HG02798 (cell line): ENCODE results near the gene AEBP2.

Experiments
- ATAC-seq: cut with Tn5 transposase; IDR thresholded peaks from one replicate; pipeline ENCODE4 v1.9.1; 2021; ENCODE audit warnings: mild to moderate bottlenecking; ENCODE audit not compliant: unreplicated experiment, poor library complexity

The AEBP2 gene

DNA sequence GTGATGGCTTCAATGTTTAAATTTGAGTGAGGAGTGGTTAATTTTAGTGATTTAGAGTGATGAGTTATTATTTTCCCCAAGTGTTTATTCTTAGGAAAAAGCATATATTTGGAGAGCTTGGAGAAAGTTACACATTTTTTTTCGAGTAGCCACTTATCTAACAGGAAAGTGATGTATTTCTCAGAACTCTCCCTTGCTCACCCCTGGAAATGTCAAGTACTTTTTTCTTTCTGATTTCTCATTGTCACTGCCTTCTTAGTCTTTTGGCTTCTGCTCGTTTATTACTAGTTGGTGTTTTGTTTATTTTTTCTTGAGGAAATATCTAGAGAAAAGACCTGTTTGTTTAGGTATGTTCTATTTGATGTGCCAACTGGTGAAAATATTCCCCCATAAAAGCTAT is 58.8 kb downstream of the AEBP2 start:
- ATAC-seq, result no peak

DNA sequence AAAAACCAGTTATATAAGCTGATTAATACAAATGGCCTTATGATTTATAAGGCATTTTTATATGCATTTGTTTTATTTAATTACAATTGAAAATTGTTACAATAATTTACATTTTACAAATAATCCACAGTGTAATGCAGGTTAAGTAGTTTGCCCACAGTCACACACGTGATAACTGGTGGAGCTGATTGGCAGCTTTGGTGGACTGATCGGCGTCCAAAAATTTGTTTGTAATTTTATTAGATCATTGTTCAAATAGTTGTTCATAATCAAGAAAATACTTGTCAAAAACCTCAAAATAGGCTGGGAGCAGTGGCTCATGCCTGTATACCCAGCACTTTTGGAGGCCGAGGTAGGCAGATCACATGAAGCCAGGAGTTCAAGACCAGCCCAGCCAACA is 59.7 kb downstream of the AEBP2 start:
- ATAC-seq, result no peak

DNA sequence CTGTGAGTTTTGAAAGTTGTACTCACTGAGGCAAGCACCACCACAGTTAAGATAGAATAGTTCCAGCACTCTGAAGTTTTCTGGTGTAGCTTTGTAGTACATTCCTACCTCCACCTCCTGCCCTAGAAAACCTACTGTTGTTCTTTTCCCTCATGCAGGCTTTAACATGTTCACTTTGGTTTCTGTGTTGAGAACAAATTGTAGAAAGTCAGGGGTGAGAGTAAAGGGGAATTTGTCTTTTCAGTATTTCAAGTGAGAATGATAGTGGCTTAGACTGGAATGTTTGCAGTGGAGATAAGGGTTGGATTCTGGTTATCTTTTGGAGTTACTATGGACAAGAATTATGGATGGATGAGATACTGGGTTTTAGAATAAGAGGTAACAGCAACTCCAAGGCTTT is 67.2 kb downstream of the AEBP2 start:
- ATAC-seq, result no peak

DNA sequence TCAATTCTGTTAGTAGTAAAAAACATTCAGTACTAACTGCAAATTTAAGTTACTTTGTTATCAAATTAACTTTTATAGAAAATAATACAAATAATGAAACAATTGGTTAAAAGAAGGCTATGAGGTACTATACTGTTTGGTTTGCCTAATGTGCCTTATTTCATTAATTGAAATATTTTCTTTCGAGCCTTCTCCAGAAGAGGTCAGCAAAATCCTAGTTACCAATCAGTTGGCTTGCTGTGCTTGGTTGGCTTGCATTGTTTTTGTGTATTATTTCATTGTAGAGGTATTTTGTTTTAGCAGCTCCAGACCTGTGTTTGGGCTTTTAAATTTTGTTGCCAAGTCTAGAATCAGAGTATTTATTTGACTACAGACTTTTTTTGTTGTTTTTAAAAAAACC is 68.5 kb downstream of the AEBP2 start:
- ATAC-seq, result no peak

DNA sequence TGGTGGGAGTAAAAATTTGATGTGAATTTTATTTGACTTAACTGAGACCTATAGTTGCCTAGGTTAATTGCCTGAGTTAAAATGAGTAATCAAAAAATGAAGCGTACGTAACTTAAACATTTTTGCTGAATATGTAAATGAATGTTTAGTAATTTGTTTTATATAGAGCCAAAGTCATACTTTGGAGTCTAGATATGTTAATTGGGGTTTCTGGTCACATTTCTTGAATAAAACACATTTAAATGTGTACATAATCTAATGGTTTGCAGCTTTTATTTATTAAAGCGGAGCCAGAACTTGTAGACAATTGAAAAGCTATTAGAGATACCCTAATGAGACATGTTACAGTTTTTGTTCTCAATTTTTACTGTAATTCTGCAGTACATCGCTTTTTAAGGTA is 71.2 kb downstream of the AEBP2 start:
- ATAC-seq, result no peak

DNA sequence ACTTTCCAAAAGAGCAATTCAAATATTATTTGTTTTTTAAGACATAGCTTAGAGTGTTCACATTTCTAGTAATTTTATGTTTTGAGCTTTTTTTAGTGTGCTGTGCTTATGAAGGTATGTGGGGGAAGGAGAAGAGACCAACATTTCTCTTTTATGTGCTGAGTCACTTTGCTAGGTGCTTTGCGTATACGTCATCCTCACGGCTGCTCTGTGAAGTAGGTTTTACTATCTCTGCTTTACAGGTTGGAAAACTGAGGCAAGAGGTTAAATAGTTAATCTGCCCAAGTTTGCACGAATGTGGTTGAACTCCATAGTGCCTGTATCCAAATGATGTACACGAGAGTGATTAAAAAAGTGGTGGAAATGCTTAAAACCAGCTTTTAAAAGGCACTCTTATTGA is 75.9 kb downstream of the AEBP2 start:
- no peak for ATAC-seq

DNA sequence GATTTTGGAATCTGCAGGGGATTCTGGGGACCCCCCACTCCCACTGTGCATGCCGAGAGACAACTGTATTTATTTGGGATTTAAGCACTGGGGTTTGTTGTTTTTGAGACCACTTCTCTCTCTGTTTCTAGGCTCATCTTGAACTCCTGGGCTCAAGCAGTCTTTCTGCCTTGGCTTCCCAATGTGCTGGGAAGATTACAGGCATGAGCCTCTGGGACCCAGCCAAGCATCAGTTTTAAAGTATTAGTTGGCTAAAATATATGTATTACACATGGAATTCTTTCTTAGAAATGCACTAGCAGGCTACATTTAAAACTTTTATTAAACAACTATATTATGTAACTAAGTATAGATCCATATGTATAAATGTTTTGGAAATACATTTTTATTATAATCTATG is 78.3 kb downstream of the AEBP2 start:
- no peak for ATAC-seq

DNA sequence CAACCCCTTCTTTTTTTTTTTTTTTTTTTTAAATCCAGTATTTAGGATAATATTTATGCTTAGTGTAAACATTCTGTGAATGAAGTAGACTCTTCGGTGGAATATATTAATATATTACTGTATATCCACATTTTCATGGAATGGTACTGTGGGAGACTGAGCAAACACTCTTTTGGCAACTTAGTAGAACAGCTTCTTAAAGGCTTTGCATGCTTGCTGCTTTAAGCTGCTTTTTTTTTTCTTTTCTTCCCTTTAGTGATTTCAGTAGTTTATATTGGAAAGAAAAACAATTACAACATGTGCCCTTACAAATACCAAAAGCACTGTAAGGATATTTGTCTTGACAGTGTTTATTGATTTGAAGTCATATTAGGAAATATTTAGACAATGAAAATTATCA is 78.9 kb downstream of the AEBP2 start:
- ATAC-seq, result no peak

DNA sequence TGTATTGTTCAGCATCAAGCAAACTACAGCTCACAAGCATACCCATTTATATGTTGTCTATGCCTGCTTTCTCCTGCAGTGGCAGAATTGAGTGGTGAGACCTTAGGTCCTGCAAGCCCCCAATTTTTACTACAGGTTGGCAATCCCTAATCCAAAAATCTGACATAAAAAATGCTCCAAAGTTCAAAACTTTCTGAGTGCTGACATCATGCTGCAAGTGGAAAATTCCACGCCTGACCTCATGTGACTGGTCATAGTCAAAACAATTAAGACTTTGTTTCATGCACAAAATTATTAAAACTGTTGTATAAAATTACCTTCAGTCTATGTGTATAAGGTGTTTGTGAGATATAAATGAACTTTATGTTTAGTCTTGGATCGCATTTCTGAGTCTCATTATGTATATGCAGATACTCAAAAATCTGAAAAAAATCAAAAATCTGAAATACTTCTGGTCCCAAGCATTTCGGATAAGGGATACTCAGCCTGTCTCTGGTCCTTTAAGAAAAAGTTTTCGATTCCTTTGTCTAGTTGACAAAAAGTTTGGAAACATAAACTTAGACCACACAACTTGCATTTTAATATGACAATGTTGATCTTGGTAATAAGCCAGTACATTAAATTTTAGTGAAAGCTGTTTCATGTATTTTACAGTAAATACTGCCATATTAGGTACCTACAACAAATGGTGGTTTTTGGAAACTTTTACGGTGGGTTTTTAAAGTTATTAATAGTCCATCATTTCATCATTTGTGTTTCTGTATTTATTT is 81.5 kb downstream of the AEBP2 start:
- no peak for ATAC-seq

DNA sequence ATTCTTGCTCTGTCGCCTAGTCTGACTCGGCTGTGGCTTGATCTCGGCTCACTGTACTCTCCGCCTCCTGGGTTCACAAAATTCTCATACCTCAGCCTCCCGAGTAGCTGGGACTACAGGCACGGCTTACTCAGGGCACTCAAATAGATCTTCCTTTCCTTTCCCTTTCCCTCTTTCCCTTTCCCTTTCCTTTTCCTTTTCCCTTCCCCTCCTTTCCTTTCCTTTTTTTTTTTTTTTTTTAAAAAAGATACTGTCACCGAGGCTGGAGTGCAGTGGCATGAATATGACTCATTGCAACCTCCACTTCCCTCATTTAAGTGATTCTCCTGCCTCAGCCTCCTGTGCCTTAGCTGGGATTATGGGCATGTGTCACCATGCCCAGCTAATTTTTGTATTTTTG is 86.0 kb downstream of the AEBP2 start:
- ATAC-seq, result no peak

DNA sequence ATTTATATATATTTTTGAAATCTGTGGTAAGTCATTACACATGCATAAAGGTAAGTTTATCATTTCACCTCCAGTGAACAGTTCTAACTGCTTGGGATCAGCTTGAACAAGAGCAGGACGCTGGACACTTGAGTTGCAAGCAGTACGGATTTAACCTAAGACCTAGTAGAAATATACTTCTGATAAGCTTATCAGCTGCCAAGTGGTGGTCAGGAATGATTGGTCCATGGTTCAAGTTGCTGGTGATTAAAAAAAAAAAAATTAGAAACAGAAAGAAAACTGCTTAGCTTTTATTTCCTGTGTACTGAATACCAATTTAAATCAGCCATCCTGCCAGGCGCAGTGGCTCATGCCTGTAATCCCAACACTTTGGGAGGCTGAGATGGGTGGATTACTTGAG is 88.6 kb downstream of the AEBP2 start:
- no peak for ATAC-seq

DNA sequence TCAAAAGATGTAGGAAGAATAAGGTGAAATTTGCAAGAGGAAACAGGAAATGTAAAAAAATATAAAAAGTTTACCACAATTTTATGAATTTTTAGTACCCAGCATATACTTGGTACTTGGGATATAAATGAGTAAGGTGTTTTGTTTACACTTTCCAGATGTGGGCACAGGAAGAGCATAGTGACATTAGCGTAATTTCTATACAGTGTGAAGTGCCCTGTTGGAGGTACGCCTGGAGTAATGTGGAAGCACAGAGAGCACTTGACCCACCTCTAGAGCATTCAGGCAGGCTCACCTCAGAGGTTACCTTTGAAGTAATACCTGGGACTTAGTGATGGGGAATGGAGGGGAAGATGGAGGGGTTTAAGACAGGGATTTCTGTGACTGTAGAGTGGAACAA is 89.5 kb downstream of the AEBP2 start:
- no peak for ATAC-seq

DNA sequence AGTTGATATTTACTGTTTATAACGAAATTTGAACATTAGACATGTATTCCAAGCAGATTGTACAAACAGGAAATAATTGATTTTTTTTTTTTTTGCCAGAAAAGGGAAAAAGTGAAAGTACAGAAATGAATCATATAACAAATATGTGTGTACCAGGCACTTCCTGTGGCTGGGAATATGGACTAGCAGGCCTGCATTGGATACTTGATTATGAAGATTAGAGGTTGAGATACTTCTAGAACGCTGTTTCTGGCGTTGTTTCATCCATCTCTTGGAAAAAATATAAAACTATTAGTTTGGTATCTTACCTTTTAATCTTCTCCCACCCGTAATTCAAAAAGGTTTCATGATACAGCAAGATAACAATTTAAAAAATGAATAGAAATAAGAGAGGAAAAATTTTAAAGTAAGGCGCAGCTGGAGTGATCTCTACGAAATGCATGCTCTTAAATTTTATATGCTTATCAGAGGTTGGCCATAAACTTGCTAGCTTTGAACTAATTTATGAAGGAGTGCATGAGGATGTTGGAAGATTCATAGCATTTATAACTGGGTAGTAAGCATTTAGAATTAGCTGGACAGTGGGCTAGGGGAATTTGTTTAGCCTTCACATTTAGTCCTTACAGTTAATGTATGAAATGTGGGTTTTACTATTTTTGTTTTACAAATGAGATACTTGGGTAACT is 90.8 kb downstream of the AEBP2 start:
- no peak for ATAC-seq

DNA sequence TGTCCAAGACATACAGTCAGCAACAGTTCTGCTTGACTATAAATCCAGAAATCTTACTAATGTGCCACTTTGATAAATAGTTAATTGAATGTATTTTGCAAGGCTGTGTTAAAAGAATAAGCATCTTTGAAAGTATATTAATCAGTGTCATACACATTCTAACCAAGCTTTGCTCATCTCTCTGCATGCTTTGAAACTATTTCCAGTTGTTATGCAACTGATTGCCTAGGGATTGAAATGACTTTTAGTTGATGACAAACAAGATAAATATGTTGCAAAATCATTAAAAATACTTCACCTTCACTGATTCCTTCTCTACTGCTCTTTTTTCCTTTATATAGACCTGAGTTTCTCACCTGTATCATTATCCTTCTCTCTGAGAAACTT is 91.3 kb downstream of the AEBP2 start:
- ATAC-seq, result no peak

DNA sequence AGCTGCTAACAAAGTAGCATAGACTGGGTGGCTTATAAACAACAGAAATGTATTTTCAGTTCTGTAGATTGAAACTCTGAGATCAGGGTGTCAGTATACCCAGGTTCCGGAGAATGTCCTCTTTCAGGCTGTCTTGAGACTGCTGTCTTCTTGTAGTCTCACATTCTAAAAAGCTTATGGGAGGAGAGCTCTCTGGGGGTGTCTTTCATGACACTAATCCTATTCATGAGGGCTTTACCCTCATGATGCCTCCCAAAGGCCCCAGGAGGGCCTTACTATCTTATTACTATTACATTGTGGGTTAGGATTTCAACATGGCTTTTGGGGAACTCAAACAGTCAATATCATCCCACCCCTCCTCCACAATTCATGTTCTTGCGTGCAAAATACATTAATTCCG is 94.3 kb downstream of the AEBP2 start:
- no peak for ATAC-seq

DNA sequence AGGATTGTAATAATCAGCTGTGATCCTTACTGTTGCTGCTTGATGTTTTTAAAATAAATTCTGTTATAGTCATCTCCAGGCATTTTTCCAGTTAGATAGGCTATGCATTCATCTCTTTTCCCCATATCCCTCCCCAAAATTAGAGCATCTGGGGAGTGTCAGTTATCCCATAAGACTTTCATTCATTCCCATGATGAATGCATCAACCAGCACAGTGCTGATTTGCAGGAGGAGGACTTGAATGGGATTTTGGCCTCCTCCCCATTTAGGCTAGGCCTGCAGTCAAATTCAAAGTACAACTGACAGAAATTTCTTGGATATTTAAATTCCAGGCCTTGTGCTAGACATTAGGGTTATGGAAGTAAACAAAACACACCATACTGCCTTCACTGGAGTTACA is 99.8 kb downstream of the AEBP2 start:
- ATAC-seq, result no peak

DNA sequence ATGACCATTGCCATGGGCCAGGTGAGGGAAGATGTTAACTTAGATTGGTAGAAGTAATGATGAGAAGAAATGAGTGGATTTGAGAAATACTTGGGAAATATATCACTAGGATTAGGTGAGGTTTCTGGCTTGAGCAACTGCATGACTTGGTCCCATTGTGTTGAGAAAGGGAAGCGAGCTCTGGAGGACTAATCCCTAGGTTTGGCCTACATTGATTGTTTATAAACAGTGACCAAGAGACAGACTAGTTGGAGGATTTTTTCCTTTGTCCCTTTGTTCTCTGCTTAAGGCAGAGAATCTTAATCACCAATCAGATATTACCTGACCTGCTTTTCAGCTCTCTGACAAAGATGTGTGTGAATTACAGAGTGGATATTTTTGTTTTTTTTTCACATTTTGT is 100.5 kb downstream of the AEBP2 start:
- ATAC-seq, result no peak

DNA sequence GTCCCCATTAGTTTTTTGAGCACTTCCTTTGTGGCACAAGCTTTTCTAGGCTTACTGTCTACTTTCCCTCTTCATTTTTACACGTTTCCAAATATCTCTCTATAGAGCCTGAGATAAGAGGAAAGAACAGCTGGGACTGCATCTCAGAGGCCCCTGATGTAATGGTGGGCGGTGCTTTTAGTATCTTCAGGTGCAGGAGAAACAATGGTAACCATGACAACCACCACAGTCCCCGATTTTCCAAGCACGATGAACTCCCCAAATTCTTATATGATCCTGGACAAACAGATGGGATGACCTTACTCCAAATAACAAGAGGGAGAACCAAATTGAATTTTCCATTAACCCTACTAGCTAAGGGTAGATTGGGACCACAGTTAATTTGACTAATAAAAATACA is 103.3 kb downstream of the AEBP2 start:
- ATAC-seq, result no peak

DNA sequence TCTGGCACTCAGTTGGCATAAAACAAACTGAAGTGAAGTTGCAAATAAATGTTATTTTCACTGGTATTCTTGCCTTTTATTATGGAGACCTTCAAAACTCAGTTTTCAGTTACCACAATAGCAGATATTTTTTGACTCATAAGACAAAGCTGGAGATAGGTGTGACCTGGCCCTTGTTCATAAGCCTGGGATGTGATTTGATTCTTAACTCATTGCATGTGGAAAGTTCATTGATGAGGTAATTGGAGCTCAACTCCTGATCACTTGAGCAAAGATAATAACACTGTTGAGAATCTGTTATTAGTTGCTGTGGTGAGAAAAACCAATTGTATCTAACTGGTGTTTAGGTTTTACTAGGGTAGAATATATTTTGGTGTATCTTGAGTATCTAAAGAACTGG is 105.1 kb downstream of the AEBP2 start:
- ATAC-seq, result no peak

DNA sequence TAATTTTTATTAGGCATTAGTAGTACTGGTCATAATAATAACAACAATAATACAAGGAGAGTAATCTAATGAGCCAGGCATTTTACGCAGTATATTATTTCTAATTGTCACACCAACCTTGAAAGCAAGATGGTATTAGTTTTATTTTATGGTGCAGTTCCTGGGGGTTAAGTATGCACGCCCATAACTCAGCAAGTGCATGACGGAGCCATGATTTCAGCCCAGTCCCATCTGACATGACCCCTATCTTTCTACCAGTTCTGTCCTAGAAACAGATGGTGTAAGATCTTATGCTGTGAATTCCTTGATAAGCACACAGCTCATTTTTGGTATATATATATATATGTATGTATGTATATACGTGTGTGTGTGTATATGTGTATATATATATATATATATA is 106.0 kb downstream of the AEBP2 start:
- ATAC-seq, result no peak

DNA sequence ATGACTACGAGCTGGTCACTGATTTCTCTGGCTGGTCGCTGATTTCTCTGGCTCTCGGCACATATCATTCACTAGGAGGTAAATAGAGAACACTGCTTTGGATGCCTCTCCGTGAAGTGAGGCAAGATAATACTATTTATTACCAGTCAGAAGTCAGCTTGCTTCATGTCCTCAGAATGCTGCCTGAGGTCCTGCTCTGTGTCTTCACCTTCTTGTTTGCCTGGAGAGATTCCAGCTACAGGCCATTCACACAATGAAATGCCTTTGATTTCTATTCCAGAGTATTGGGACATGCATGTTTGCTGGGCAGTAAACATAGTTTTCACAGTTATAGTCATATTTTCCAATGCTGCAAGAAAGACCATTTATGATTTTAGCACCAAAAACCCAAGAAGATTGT is 106.7 kb downstream of the AEBP2 start:
- ATAC-seq, result no peak

DNA sequence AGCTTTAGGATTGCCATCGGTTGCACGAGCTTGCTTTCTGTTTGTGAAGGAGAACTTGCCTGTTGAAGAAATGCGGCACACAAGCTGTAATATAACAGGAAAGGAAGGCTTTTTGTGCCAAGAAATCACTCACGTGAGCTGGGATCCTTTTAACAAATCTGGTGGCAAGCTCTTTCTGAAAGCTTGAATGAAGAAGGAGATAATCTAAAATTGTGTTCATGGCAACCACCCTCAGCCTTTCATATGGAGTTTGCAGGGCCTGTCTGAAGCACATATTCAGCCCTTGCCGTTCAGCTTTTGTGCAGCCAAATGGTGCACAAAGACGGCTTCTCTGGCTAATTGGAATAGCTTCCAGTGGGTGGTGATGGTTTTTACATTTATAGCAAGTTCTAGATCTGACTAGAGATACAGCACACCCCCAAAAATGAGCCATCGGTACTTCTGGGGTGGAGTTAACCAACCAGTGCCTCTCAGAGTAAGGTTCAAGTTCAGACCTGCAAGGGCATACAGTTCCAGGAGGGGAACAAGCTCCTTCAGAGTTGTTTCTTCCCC is 107.4 kb downstream of the AEBP2 start:
- no peak for ATAC-seq
